ENCODE data around the gene HIP1. TPM values are rescaled to one million over a fixed set of nuclear protein-coding genes. Genes with fewer than 3 reads are reported as not detected.

HIP1 gene
- total and polyA plus RNA-seq, 9 of the 15 experiments (the other 6 are each of a cell fraction or from before 2014, with no cell fraction given), result 2.4 to 13.7 (median 9.5) TPM

DNA sequence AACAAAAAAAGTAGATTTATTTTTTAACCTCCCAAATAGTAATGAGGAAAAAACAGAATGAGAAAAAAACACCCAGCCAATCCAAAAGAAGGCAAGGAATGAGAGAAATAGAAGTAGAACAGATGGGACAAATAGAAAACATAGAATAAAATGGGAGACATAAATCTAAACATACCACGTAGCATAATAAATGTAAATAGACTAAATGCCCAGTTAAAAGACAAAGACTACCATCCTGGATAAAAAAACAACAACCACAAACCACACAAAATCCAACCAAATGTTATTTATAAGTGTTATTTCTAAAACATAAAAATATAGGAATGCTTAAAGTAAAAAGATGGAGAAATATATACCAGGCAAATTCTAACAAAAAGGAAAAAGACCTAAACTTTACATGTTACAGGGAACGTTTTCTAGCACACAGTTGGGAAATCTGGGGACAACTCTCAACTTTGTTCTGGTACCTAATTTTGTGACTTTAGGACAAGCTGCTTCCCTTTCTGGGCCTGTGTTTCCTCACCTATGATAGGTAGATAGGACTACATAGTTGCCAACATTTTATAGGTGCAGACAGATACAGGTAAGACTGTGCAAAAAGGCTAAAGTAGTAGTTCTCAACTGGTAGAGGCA is 148.3 kb downstream of the HIP1 start:
- no peak overlapping the region for H2AFZ ChIP-seq (ENCODE audit: low read depth, low read length)
- DNase-seq (ENCODE audit: extremely low read depth in 1 of 4, low spot score in 3 of 4) (no peak), FAIRE-seq (peak; percentile 19), ATAC-seq (no peak)
- BruUV-seq (replicated peaks), result no TSS peak
- peaks cover 4% of the 10 kb centered on the region; the same call in 1 of the 3 replicates for H3K36me3 ChIP-seq (ENCODE audit: control insufficient read depth, insufficient read depth, low read length)
- H4K20me1 ChIP-seq (replicated peaks; ENCODE audit: control insufficient read depth, insufficient read depth, low read length), result no peaks in the 10 kb centered on the region
- H3K27me3 ChIP-seq (ENCODE audit: control insufficient read depth in 2 of 2, insufficient read depth in 2 of 2, low read length in 2 of 2), result no peaks in the 10 kb centered on the region
- in situ Hi-C loops (cut with MboI) (no loop called here), intact Hi-C loops (cut with micrococcal nuclease) (no loop called here)
- H3K4me3 ChIP-seq, result no peak overlapping the region
- WGBS (ENCODE audit: insufficient coverage, low coverage, missing lambda C conversion rate), result 55% methylated on average over 2 of the region's 2 CpGs
- no peak overlapping the region for H3K27ac ChIP-seq (ENCODE audit: extremely low read depth, low read depth, low read length)
- CTCF ChIA-PET (ENCODE audit: low intra/inter-chr PET ratio), result no interaction called here
- H3K9me1 ChIP-seq (ENCODE audit: control insufficient read depth, insufficient read depth, low read length), result no peaks in the 10 kb centered on the region
- POLR2A ChIA-PET, result no interaction called here
- no peak overlapping the region for H3K9ac ChIP-seq (ENCODE audit: insufficient read depth in 1 of 2, low read depth in 2 of 2, low read length in 2 of 2)
- H3K9me3 ChIP-seq (replicated peaks; ENCODE audit: control insufficient read depth, insufficient read depth, low read depth, low read length), result no peaks in the 10 kb centered on the region
- no peak overlapping the region for H3K4me2 ChIP-seq (ENCODE audit: insufficient read depth, low read length)
- no peaks in the 10 kb centered on the region for H3K79me2 ChIP-seq (ENCODE audit: control insufficient read depth, insufficient read depth, low read length)
- H3K4me1 ChIP-seq (replicated peaks in 1 of 2; ENCODE audit: control insufficient read depth in 2 of 2, insufficient read depth in 2 of 2, low read length in 2 of 2), result peaks cover 0 to 2% of the 10 kb centered on the region in 2 experiments; a peak in 1 of 5 replicates
- TF ChIP-seq RBM39 (optimal IDR thresholded peaks at IDR 0.05; ENCODE audit: low read depth, low read length), result no peak
- TF ChIP-seq RBM25 (IDR thresholded peaks at IDR 0.05; ENCODE audit: low read depth, low read length, severe bottlenecking), result peak; percentile 44
- TF ChIP-seq NBN (IDR thresholded peaks at IDR 0.05; ENCODE audit: low read depth), result 0 out of 2 replicates have a peak, but pooled peaks have one; percentile 21
- no peak for TF ChIP-seq L3MBTL2 (IDR thresholded peaks at IDR 0.05)
- no peak for TF ChIP-seq ZNF175 (CRISPR knock-in tag; IDR thresholded peaks at IDR 0.05; ENCODE audit: low read depth)
- no peak for TF ChIP-seq SMARCE1 (IDR thresholded peaks at IDR 0.05)
- peak; percentile 29; the same call in 1 of the 2 replicates for TF ChIP-seq ADNP (tag; IDR thresholded peaks at IDR 0.05)
- TF ChIP-seq MCM3 (IDR thresholded peaks at IDR 0.05), result no peak
- TF ChIP-seq TRIM24 (IDR thresholded peaks at IDR 0.05), result 0 out of 4 replicates have a peak, but pooled peaks of 1 of the 2 experiments have one; percentile 16
- TF ChIP-seq, protein P1, sequence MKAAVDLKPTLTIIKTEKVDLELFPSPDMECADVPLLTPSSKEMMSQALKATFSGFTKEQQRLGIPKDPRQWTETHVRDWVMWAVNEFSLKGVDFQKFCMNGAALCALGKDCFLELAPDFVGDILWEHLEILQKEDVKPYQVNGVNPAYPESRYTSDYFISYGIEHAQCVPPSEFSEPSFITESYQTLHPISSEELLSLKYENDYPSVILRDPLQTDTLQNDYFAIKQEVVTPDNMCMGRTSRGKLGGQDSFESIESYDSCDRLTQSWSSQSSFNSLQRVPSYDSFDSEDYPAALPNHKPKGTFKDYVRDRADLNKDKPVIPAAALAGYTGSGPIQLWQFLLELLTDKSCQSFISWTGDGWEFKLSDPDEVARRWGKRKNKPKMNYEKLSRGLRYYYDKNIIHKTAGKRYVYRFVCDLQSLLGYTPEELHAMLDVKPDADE (conservative IDR thresholded peaks at IDR 0.05; ENCODE audit: control insufficient read depth, low read depth, low read length), result no peak
- no peak for TF ChIP-seq MAZ (CRISPR knock-in tag; conservative IDR thresholded peaks at IDR 0.05 in 1 of 2, IDR thresholded peaks at IDR 0.05 in 1 of 2)
- no peak for TF ChIP-seq ZNF263 (CRISPR knock-in tag; IDR thresholded peaks at IDR 0.05; ENCODE audit: borderline replicate concordance)
- no peak for TF ChIP-seq ETV6 (IDR thresholded peaks at IDR 0.05; ENCODE audit: borderline replicate concordance in 1 of 2, low read depth in 2 of 2, low read length in 1 of 2)
- no peak for TF ChIP-seq ETV6 (CRISPR knock-in tag; IDR thresholded peaks at IDR 0.05; ENCODE audit: borderline replicate concordance)
- TF ChIP-seq CHCHD3 (CRISPR knock-in tag; IDR thresholded peaks at IDR 0.05), result no peak
- no peak for TF ChIP-seq NFE2L1 (tag; IDR thresholded peaks at IDR 0.05; ENCODE audit: borderline replicate concordance, low read depth)
- TF ChIP-seq, protein P2, sequence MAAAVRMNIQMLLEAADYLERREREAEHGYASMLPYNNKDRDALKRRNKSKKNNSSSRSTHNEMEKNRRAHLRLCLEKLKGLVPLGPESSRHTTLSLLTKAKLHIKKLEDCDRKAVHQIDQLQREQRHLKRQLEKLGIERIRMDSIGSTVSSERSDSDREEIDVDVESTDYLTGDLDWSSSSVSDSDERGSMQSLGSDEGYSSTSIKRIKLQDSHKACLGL (CRISPR knock-in tag; IDR thresholded peaks at IDR 0.05; ENCODE audit: borderline replicate concordance, poor library complexity, severe bottlenecking), result no peak
- TF ChIP-seq ZNF174 (CRISPR knock-in tag; IDR thresholded peaks at IDR 0.05), result no peak
- TF ChIP-seq ELF4 (CRISPR knock-in tag; IDR thresholded peaks at IDR 0.05), result no peak
- peak; percentile 100 for TF ChIP-seq ZNF507 (tag; conservative IDR thresholded peaks at IDR 0.05)
- 0 out of 2 replicates have a peak, but pooled peaks have one; percentile 25 for TF ChIP-seq TRIM28 (IDR thresholded peaks at IDR 0.05)
- TF ChIP-seq ZNF347 (CRISPR knock-in tag; IDR thresholded peaks at IDR 0.05; ENCODE audit: low read depth), result no peak
